ENCODE measurements around the gene DDC. TPM values are rescaled to one million over a fixed set of nuclear protein-coding genes. Genes with fewer than 3 reads are reported as not detected.

Gene DDC
- total and polyA plus RNA-seq, 2 donors (not counting 3 experiments of a cell fraction or from before 2014, with no cell fraction given), result not detected

DNA sequence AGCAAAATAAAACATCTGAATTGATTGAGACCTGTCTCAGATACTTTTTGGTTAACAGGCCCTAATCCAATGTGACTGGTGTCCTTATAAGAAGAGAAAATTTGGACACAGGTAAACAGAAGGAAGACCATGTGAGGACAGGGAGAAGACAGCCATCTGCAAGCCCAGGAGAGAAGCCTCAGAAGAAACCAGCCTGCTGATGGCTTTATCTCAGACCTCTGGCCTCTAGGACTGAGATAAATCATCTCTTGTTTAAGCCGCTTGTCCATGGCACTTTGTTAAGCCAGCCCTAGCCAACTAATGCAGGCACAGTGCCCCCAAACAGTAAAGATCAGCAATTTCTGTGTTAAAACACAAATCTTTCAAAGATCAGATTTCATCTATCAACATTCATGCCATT lies 73.3 kb downstream of the DDC start:
- Histone ChIP-seq H3K9me3 (replicated peaks; ENCODE audit: control insufficient read depth, insufficient read depth, low read length) (no peaks in the 10 kb centered on the region), H3K9ac (replicated peaks; ENCODE audit: extremely low read depth, insufficient read depth, low read length) (no peak overlapping the region), H2AFZ (ENCODE audit: low read depth, low read length) (no peak overlapping the region), H3K79me2 (ENCODE audit: control insufficient read depth, insufficient read depth, low read length) (no peaks in the 10 kb centered on the region), H3K4me1 (ENCODE audit: control insufficient read depth, extremely low read depth, insufficient read depth, low read length) (peaks cover 24% of the 10 kb centered on the region), H3K36me3 (ENCODE audit: control insufficient read depth in 2 of 2, extremely low read depth in 1 of 2, insufficient read depth in 2 of 2, low read length in 2 of 2) (no peaks in the 10 kb centered on the region), H4K20me1 (replicated peaks; ENCODE audit: control insufficient read depth, extremely low read depth, insufficient read depth, low read length) (no peaks in the 10 kb centered on the region), H3K4me2 (ENCODE audit: insufficient read depth, low read length) (no peak overlapping the region), H3K4me3 (replicated peaks in 1 of 3; ENCODE audit: insufficient read depth in 1 of 3, low read depth in 1 of 3, low read length in 3 of 3) (no peak overlapping the region), H3K9me1 (replicated peaks; ENCODE audit: control insufficient read depth, extremely low read depth, insufficient read depth, low read length) (no peaks in the 10 kb centered on the region), H3K27me3 (ENCODE audit: control insufficient read depth in 2 of 2, insufficient read depth in 2 of 2, low read length in 2 of 2) (no peaks in the 10 kb centered on the region), H3K27ac (ENCODE audit: insufficient read depth, low read depth, low read length) (no peak overlapping the region)
- intact Hi-C loops (cut with micrococcal nuclease) (no loop called here), dilution Hi-C loops (cut with MboI; ENCODE audit: extremely low pct_ligation_motif_present, low sequenced_read_pairs) (no loop called here)
- TF ChIP-seq GATA2 (IDR thresholded peaks at IDR 0.05; ENCODE audit: insufficient read depth, insufficient read length, low read depth, low read length) (no peak), POLR2A (IDR thresholded peaks at IDR 0.05; ENCODE audit: low read depth, low read length) (no peak)
- TF ChIP-seq, protein P1, sequence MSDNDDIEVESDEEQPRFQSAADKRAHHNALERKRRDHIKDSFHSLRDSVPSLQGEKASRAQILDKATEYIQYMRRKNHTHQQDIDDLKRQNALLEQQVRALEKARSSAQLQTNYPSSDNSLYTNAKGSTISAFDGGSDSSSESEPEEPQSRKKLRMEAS (IDR thresholded peaks at IDR 0.05; ENCODE audit: insufficient read depth, insufficient read length), result no peak
- no peak for DNase-seq (ENCODE audit: low read depth, low spot score)
- ChIA-PET POLR2A (no interaction called here), CTCF (interaction anchor here (0.7 to 1.4 kb wide), 3 partner anchors 14 to 649 kb away, joined by 3 read pairs; no protein-coding TSS in a partner anchor)
- FAIRE-seq, result no peak
- no TSS peak for BruUV-seq (replicated peaks)

DNA sequence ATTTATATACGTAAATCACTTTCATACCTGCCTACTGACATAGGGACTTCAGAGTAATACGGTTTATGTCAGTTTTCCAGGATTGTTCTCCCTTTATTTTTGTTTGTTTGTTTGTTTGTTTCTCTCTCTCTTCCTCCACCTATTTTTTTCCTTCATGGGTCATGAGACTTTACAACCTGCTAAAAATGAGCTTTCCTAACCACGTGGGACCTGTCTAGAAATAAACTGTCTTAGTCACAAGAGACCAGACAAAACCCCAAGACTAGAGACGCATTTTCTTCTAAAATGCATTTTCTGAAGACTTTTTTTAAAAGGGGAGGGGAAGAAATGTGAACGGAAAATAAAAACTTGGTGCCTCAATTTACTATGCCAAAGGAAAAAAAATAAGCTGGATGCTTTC lies 74.0 kb downstream of the DDC start:
- peaks cover 18% of the 10 kb centered on the region for H3K4me1 ChIP-seq (ENCODE audit: control insufficient read depth, extremely low read depth, insufficient read depth, low read length)
- POLR2A ChIA-PET, result no interaction called here
- dilution Hi-C loops (cut with MboI; ENCODE audit: extremely low pct_ligation_motif_present, low sequenced_read_pairs), result no loop called here
- no peaks in the 10 kb centered on the region for H3K36me3 ChIP-seq (ENCODE audit: control insufficient read depth in 2 of 2, extremely low read depth in 1 of 2, insufficient read depth in 2 of 2, low read length in 2 of 2)
- no peak for DNase-seq (ENCODE audit: low read depth, low spot score)
- no peak for TF ChIP-seq JUN (IDR thresholded peaks at IDR 0.05; ENCODE audit: borderline replicate concordance, insufficient read depth, insufficient read length, low read depth)
- TF ChIP-seq, protein P2, sequence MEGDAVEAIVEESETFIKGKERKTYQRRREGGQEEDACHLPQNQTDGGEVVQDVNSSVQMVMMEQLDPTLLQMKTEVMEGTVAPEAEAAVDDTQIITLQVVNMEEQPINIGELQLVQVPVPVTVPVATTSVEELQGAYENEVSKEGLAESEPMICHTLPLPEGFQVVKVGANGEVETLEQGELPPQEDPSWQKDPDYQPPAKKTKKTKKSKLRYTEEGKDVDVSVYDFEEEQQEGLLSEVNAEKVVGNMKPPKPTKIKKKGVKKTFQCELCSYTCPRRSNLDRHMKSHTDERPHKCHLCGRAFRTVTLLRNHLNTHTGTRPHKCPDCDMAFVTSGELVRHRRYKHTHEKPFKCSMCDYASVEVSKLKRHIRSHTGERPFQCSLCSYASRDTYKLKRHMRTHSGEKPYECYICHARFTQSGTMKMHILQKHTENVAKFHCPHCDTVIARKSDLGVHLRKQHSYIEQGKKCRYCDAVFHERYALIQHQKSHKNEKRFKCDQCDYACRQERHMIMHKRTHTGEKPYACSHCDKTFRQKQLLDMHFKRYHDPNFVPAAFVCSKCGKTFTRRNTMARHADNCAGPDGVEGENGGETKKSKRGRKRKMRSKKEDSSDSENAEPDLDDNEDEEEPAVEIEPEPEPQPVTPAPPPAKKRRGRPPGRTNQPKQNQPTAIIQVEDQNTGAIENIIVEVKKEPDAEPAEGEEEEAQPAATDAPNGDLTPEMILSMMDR (IDR thresholded peaks at IDR 0.05; ENCODE audit: extremely low read depth in 1 of 2, insufficient read depth in 1 of 2, low read depth in 1 of 2, low read length in 2 of 2), result no peak
- TF ChIP-seq GATA2 (IDR thresholded peaks at IDR 0.05; ENCODE audit: insufficient read depth, insufficient read length, low read depth, low read length), result no peak
- no peaks in the 10 kb centered on the region for H3K27me3 ChIP-seq (ENCODE audit: control insufficient read depth in 2 of 2, insufficient read depth in 2 of 2, low read length in 2 of 2)
- intact Hi-C loops (cut with micrococcal nuclease), result no loop called here
- no TSS peak for BruUV-seq (replicated peaks)
- FAIRE-seq, result no peak
- H3K4me2 ChIP-seq (ENCODE audit: insufficient read depth, low read length), result no peak overlapping the region
- no peak overlapping the region for H2AFZ ChIP-seq (ENCODE audit: low read depth, low read length)
- H3K9me1 ChIP-seq (replicated peaks; ENCODE audit: control insufficient read depth, extremely low read depth, insufficient read depth, low read length), result no peaks in the 10 kb centered on the region
- no peak overlapping the region for H3K27ac ChIP-seq (ENCODE audit: insufficient read depth, low read depth, low read length)
- H3K4me3 ChIP-seq (replicated peaks in 1 of 3; ENCODE audit: insufficient read depth in 1 of 3, low read depth in 1 of 3, low read length in 3 of 3), result no peak overlapping the region
- no peaks in the 10 kb centered on the region for H4K20me1 ChIP-seq (replicated peaks; ENCODE audit: control insufficient read depth, extremely low read depth, insufficient read depth, low read length)
- no peak overlapping the region for H3K9ac ChIP-seq (replicated peaks; ENCODE audit: extremely low read depth, insufficient read depth, low read length)
- CTCF ChIA-PET, result interaction anchor here (0.7 to 1.4 kb wide), 3 partner anchors 15 to 650 kb away, joined by 3 read pairs; no protein-coding TSS in a partner anchor
- no peaks in the 10 kb centered on the region for H3K9me3 ChIP-seq (replicated peaks; ENCODE audit: control insufficient read depth, insufficient read depth, low read length)
- H3K79me2 ChIP-seq (ENCODE audit: control insufficient read depth, insufficient read depth, low read length), result no peaks in the 10 kb centered on the region
